ENCODE data around the gene ZNHIT1.

The ZNHIT1 gene

GRCh38 chr7:101217388-101218235 is at the start of gene ZNHIT1, which contains the start of gene PLOD3:
Gene ZNHIT1, plus strand, starts transcription at chr7:101218165. Its CDS starts 31 bp downstream, at chr7:101218196.
Gene PLOD3, minus strand, starts transcription at chr7:101217581. Its CDS starts 307 bp downstream, at chr7:101217274.
- DNase-seq (ENCODE audit: low read depth, low spot score), result peak; percentile 91

GRCh38 chr7:101168412-101169049 is 49.4 kb upstream of the ZNHIT1 start:
- DNase-seq (ENCODE audit: low read depth, low spot score), result no peak

- DNase-seq (ENCODE audit: low read depth, low spot score), result no peak
These were observed 48.7 kb upstream of the ZNHIT1 start for GRCh38 chr7:101169110-101169837.

- DNase-seq (ENCODE audit: low read depth, low spot score), result no peak
These were observed 48.0 kb upstream of the ZNHIT1 start for GRCh38 chr7:101169838-101170551.

GRCh38 chr7:101170617-101171441 is 47.1 kb upstream of the ZNHIT1 start:
- no peak for DNase-seq (ENCODE audit: low read depth, low spot score)

GRCh38 chr7:101171442-101171837 is 46.5 kb upstream of the ZNHIT1 start:
- no peak for DNase-seq (ENCODE audit: low read depth, low spot score)

GRCh38 chr7:101172005-101172853 is 45.7 kb upstream of the ZNHIT1 start:
- no peak for DNase-seq (ENCODE audit: low read depth, low spot score)

GRCh38 chr7:101172854-101173751 is 44.9 kb upstream of the ZNHIT1 start:
- no peak for DNase-seq (ENCODE audit: low read depth, low spot score)

- DNase-seq (ENCODE audit: low read depth, low spot score), result no peak
These were observed 44.2 kb upstream of the ZNHIT1 start for GRCh38 chr7:101173752-101174244.

GRCh38 chr7:101174322-101174854 is 43.6 kb upstream of the ZNHIT1 start:
- DNase-seq (ENCODE audit: low read depth, low spot score), result no peak

- no peak for DNase-seq (ENCODE audit: low read depth, low spot score)
These were observed 42.3 kb upstream of the ZNHIT1 start for GRCh38 chr7:101175664-101176063.

GRCh38 chr7:101177644-101178043 is 40.3 kb upstream of the ZNHIT1 start:
- DNase-seq (ENCODE audit: low read depth, low spot score), result no peak

- DNase-seq (ENCODE audit: low read depth, low spot score), result no peak
These were observed 38.8 kb upstream of the ZNHIT1 start for GRCh38 chr7:101179117-101179516.

GRCh38 chr7:101179713-101180112 is 38.3 kb upstream of the ZNHIT1 start:
- no peak for DNase-seq (ENCODE audit: low read depth, low spot score)

GRCh38 chr7:101180130-101180755 is 37.7 kb upstream of the ZNHIT1 start, which contains the start of gene NAT16:
Gene NAT16, minus strand, starts transcription at chr7:101180293. Its CDS starts 5,486 bp downstream, at chr7:101174807.
- no peak for DNase-seq (ENCODE audit: low read depth, low spot score)

- DNase-seq (ENCODE audit: low read depth, low spot score), result no peak
These were observed 32.6 kb upstream of the ZNHIT1 start for GRCh38 chr7:101185258-101185839.

GRCh38 chr7:101186194-101186593 is 31.8 kb upstream of the ZNHIT1 start:
- no peak for DNase-seq (ENCODE audit: low read depth, low spot score)

Measured in brain pericyte (primary cell).